Right ventricle myocardium superior (tissue), 1 donor: Measurements from ENCODE around the gene DNAJC1. TPM values are rescaled to one million over a fixed set of nuclear protein-coding genes. Genes with fewer than 3 reads are reported as not detected.

ENCODE experiments used
- ATAC-seq: fragments of 200-7000 bp; cut with Tn5 transposase; one replicate; pipeline ENCODE4 v1.9.1; 2020; ENCODE audit warnings: mild to moderate bottlenecking; ENCODE audit not compliant: poor library complexity
- DNase-seq: peaks from one replicate; pipeline ENCODE4 v3.0.0-alpha.2; 2020
- intact Hi-C: fragments of 100-400 bp; cut with DNase I; formaldehyde crosslinking; loops from one replicate; pipeline ENCODE4 v1.11.2; 2022
- total RNA-seq: library from RNA; stranded (reverse); fragmentation: NEBNext Ultra II Directional; extraction: Animal tissue kit (Norgen Biotek cat#: 25700); gene quantifications from one replicate; pipeline ENCODE4 v1.2.1, GENCODE V29; 2021
- donor health status: DM: no; HTN: yes; CAD: no; lungs with severe emphysema.

DNAJC1 gene
- total RNA-seq, 1 donor from 2014 or later = 10.9 TPM

DNA sequence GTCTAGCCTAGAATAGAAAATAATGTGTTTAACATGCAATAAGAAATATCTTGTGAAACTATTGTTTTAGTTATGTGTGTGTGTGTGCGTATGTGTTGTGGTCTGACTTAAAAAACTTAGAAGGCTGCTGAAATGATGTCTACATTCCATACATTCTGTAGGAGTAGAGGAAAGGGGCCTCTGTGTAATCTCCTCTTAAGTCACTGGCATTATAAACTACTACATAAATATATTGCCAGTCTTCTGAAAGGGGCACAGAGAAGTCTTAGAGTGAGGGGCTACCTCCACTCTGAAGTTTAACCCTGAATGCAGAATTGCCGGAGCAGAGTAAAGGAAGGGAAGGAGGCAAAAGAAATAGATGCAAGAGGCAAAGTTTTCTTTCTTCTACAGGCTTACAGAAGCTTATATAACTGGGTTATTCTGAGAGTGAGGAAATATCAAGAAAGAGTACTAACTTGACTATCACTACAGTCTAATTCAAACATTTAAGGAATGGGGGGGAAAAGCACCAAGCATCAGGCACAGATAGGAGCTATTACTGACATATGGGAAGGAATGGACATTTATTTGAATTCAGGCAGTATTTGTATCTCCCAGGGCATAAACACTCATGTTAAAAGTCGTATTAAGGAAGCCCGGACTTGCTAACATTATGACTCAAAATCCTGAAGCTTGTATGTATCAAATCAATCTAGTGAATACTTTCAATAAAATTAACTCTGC lies 75.7 kb downstream of the DNAJC1 start:
- DNase-seq = no peak
- intact Hi-C loops = no loop called here
- ATAC-seq = no peak

DNA sequence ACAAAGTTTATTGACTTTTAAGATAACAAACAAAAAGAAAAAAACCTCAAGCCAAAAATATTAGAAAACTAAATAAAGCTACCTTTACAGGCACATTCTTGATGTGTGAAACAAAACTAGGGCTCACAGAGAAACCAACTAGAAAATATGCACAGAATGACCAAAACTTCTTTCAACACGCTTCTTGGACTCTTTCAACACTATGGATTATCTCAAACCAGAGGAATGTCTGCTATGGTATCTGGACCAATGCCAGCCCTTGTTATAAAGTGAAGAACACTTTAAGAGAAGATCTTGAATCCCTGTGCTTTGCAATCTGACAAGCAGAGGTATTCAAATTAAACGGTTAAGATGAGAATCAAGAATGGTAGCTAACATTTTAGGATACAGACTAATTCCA lies 76.6 kb downstream of the DNAJC1 start:
- DNase-seq (no peak), ATAC-seq (no peak)
- intact Hi-C loops = no loop called here

DNA sequence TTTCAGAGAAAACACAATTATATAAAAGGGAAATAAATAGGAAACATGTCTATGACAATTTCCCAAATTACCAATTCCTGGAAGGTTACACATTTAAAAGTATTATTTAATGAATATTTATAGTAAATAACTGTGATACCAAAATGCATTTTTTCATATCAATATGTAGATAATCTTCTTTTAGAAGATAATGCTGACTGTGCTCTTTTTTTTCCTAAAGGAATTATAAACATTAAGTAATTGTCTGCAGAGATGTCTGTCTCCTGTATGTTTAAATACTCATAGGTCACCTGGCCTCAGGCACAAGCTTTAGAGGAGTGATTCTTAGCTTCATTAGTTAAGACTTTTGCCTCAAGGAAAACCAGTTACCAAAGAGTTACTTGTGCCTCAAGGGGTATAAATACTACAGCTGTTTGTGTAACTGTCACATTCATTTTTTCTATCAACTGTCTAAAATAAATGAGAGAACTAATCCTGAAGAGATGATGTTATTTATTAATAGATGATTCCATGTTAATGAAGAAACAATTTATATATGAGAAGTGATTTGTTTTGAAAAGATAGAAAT lies 77.1 kb downstream of the DNAJC1 start:
- ATAC-seq (no peak), DNase-seq (no peak)
- intact Hi-C loops = no loop called here

DNA sequence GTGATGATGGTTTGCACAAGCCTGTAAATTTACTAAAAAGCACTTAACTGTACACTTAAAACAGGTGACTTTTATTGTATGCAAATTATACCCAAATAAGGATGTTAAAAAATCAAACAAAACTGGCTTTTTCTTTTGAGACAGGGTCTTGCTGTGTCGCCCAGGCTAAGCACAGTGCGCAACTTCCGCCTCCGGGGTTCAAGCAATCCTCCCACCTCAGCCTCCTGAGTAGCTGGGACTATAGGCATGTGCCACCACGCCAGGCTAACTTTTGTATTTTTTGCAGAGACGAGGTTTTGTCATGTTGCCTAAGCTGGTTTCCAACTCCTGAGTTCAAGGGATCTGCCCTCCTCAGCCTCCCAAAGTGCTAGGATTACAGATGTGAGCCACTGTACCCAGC lies 77.7 kb downstream of the DNAJC1 start:
- ATAC-seq (no peak), DNase-seq (no peak)
- intact Hi-C loops = no loop called here

DNA sequence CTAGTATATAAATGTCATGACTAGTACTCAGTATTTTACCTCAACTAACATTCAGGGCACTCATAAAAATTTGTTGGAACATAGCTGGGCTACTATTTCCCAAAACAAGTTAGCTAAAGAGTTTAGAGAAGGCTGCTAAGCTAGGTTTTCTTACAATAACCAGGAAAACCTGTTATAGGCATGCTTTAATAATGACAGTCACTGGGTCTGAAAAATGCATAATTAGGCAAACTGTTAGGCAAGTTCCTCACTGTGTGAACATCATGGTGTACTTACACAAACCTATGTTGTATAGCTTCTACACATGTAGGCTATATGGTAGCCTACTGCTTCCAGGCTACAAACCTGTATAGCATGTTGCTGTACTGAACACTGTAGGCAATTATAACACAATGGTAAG lies 79.0 kb downstream of the DNAJC1 start:
- ATAC-seq (no peak), DNase-seq (no peak)
- intact Hi-C loops = no loop called here

DNA sequence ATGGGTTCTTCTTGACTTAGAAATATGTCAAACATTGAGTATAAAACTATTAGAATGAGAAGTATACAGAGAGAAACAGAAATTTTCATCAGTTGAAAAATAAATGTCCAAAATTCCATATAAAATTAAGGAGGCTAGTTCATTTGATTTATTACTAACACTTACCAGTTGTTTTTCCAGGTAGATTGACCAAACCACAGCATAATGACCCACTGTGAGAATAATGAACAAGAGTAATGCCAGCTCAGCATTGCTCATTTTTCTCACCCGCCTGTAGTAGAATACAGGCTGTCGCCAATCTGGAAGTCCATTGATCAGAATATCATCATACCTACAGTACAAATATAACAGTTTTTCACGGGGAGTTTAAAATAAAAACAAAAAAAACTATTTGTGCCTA lies 82.9 kb downstream of the DNAJC1 start:
- DNase-seq = no peak
- ATAC-seq = no peak
- intact Hi-C loops = no loop called here

DNA sequence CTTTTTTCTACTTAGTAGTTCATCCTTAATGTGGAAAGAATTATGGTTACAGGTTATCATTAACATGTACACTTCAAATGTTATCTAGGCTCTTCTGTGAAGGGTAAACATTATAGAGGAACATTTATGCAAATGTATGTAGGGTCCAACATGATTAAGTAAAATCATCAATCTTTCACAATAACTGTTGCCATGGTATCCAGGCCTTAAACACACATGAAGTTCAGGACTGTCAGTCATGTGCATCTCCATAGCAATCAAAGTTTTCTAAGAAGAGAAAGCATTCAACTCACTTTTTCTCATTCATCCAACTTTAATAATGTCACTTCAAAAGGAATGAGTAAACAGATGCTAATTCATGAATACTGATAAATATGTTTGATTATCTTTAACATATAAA lies 83.6 kb downstream of the DNAJC1 start:
- DNase-seq (no peak), ATAC-seq (no peak)
- intact Hi-C loops = no loop called here

DNA sequence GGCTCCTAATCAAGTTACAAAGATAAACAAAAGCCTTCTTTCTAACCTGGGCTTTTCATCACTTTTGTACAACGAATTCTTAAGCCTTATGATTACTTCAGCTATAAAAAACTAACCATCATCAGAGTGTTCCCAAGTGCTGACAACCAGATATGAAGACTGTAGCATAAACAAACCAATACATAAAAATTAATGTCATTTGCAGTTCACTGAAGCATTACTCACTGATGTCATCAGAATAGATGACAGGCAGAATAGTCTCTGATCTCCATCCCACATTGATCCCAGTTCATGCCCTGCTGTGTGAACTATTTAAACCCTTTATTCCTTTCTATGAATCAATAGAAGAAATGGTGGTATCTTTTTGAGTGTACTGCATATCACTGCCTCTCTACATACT lies 84.4 kb downstream of the DNAJC1 start:
- ATAC-seq (no peak), DNase-seq (no peak)
- intact Hi-C loops = no loop called here

DNA sequence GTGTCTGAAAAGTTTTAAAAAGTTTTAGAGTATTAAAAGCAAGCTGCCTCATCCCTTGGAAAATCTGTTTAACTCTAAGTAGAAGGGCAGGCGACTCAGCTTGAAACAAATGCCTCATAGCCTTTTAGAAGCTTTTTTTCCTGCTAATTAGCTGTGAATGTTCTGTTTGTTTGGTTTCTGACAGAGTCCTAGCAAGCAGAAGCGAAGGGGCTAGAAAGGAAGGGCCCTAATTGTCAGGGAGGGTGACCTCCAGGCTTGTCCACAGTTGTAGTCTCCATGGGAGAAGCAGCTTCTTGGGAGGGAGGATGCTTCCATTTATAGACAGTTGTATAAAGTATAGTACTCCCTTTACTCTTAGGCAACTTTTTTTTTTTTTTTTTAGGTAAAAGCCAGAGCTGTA lies 90.9 kb downstream of the DNAJC1 start:
- ATAC-seq (no peak), DNase-seq (no peak)
- intact Hi-C loops = no loop called here

DNA sequence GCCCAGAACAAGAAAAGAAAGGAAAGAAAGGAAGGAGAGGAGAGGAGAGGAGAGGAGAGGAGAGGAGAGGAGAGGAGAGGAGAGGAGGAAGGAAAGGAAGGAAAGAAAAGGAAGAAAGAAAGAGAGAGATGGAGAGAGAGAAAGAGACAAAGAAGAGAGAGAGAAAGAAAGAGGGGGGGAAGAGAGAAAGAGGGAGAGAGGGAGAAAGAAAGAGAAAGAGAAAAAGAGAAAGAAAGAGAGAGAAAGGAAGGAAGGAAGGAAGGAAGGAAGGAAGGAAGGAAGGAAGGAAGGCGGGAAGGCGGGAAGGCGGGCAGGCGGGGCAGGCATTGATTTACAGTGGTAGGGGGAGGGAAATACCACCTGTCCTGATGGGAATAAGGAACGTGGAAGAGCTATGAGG lies 92.7 kb downstream of the DNAJC1 start:
- ATAC-seq = no peak
- no peak for DNase-seq
- intact Hi-C loops = no loop called here

DNA sequence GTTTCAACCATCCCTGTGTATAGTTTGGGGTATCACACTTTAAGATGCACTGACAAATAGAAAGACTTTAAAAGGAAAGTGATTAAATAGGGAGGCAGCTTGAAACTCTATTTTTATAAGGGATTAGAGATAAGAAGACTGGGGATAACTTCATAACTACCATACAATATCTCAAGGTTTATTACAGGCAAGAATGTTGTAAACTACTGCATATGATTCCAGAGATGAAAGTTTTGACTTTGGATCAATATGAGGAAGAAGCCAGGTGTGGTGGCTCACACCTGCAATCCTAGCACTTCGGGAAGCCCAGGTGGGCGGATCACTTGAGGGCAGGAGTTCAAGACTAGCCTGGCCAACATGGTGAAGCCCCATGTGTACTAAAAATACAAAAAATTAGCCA lies 96.1 kb downstream of the DNAJC1 start:
- intact Hi-C loops = no loop called here
- no peak for DNase-seq
- no peak for ATAC-seq

DNA sequence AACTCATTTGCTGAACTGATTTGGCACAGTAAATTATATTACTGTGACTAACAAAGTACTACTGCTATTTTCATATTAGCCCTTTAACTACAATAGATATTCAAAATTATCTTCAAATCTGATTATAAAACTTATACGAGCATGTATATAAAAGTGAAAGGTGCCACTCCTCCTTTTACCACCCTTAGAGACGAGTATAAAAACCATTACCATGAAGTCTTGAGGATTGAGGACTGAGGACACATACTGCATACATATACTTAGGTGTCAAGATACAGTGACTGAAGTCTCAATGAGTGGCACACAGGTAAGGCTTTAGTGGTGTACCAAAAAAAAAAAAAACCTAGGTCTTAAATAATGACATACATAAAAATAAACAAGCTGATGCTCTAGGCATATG lies 98.6 kb downstream of the DNAJC1 start:
- no peak for DNase-seq
- no peak for ATAC-seq
- intact Hi-C loops = no loop called here

DNA sequence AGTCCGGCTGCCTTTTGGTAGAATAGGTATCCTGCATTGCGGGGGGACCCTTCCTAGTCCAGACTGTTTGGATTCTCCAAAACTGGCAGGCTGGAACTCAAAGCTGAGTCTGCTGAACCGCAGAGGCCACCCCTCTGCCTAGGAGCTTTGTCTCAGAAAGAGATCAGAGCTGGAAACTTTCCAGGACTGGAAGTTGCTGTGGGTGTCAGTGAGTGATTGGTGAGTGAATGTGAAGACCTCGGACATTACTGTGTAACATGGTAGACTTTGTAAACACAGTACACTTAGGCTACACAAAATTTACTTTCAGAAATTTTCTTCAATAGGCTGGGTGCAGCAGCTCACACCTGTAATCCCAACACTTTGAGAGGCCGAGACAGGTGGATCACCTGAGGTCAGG lies 103.8 kb downstream of the DNAJC1 start:
- intact Hi-C loops = no loop called here
- no peak for ATAC-seq
- DNase-seq = no peak

DNA sequence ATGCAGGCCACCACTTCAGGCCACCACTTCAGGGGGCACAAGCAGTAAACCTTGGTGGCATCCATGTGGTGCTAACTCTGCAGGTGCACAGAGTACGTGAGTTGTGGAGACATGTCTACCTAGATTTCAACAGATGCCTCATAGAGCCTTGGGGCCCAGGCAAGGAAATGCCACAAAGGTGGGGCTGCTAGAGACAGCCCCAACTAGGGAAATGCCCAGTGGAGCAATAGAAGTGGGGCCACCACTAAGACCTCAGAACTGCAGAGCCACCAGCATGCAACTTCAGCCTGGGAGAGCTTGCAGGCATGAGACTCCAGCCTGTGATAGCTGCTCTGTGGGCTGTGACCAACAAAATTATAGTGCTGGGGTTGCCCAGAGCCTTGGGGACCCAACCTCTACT lies 107.6 kb downstream of the DNAJC1 start:
- intact Hi-C loops = no loop called here
- ATAC-seq (no peak), DNase-seq (no peak)

DNA sequence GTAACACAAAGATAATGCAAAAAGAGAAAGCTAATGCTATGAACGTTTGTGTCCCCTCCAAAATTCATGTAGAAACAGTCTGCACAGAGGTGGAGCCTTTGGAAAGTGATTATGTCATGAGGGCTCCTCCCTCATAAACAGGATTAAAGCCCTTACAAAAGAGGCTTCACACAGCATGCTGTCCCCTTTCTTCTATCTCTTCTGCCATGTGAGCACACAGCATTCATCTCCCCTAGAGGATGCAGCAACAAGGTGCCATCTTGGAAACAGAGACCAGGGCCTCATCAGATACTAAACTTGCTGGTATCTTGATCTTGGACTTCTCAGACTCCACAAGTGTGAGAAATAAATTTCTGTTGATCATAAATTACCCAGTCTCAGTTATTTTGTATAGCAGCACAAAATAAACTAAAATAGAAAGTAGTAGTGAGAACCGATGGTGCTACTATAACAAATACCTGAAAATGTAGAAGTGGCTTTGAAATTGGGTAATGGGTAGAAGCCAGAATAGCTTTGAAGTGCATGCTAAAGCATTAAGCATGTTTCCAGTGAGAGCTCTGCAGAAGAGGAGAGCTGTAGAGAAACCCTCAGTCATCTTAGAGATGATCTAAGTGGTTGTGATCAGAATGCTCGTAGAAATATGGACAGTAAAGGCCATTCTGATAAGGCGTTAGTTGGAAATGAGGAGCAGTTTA lies 108.7 kb downstream of the DNAJC1 start:
- intact Hi-C loops = no loop called here
- ATAC-seq (no peak), DNase-seq (no peak)

DNA sequence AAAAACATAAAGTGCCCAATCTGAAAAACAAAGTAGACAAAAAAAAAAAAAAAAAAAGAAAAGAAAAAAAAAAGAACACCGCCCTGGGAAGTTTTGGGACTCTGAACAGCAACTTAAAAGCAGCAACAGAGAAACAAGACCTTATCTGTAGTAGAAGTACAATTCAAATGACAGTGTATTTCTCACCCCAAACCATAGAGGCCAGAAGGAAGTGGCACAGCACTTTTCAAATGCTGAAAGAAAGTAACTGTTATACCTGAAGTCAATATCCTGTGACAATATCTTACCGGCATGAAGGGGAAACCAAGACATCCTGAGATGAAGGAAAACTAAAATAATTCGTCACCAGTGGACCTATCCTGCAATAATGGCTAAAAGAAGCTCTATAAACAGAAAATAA lies 112.1 kb downstream of the DNAJC1 start:
- intact Hi-C loops = no loop called here
- ATAC-seq (no peak), DNase-seq (no peak)

DNA sequence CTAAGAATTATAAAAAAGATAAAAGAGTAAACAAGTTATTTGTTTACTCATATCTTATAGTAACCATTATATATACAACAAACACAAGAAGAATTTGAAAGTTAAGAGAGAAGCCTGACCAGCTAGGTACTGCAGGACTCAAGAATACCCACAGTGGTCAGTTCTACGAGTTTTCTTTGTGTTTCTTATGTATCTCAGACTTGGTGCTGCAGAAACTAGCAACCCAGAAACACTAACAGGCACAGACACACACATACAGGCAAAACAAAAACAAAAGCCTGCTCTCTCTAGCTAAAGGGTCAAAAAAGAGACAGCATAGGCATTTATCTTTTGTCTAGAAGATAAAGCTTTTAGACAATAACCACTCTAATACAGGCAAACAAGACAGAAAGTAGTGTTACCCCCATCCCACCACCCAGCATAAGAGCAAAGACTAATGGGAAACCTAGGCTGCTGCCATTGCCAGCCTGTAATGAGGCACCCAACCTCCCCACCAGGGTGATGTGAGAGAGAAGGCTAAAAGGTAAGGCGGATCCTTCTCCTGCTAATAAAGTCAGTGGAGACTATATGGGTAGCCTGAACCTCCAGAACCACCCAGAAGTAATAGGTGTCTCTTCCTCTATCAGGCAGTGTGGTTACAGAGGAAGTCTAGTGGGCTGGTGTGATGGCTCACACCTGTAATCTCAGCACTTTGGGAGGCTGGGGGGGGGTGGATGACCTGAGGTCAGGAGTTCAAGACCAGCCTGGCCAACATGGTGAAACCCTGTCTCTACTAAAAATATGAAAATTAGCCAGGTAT lies 113.9 kb downstream of the DNAJC1 start:
- no peak for DNase-seq
- intact Hi-C loops = no loop called here
- ATAC-seq = no peak

DNA sequence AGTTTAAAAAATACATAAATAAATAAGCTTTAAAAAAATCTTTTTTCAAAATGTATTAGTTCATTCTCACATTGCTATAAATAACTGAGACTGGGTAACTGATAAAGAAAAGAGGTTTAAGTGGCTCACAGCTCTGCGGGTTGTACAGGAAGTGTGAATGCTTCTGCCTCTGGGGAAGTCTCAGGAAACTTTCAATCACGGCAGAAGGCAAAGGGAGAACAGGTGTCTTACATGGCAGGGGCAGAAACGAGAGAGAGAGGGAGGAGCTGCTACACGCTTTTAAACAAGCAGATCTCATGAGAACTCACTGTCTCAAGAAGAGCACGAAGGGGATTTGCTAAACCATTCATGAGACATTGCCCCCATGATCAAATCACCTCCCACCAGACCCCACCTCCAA lies 114.6 kb downstream of the DNAJC1 start:
- DNase-seq = no peak

DNA sequence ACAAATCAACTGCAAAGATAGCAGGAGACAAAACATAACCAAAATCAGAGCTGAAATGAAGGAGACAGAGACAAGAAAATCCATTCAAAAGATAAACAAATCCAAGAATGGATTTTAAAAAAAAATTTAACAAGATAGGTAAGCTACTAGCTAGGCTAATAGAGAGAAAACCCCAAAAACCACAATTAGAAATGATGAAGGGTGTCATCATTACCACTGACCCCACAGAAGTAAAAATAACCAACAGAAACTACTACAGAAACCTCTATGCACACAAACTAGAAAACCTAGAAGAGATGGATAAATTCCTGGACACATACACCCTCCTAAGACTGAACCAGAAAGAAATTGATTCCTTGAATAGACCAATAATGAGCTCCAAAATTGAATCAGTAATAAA lies 117.6 kb downstream of the DNAJC1 start:
- DNase-seq = no peak
- intact Hi-C loops = no loop called here
- no peak for ATAC-seq

More for the DNA sequence above, 114.6 kb downstream of the DNAJC1 start:
- intact Hi-C loops = no loop called here
- ATAC-seq = no peak

DNA sequence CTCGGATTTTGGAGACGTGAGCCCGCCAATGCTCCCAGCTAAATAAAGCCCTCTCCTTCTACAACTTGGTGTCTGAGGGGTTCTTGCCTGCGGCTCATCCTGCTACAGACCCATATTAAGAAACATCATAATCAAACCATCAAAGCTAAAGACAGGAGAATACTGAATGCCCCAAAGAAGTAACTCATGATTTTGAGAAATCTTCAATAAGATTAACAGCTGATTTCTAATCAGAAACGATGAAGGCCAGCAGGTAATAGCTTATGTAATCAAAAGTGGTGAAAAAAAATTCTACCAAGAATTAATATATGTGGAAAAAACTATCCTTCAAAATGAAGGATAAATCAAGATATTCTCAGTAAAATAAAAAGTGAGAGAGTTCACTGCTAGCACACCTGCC lies 130.3 kb downstream of the DNAJC1 start:
- intact Hi-C loops = no loop called here
- ATAC-seq = no peak

More for the DNA sequence above, 130.3 kb downstream of the DNAJC1 start:
- DNase-seq = no peak
